Measurements from ENCODE around the gene TMEM184B.
A peak's percentile ranks its signal among the peaks of the same experiment; 100 is the strongest.

The TMEM184B gene

DNA sequence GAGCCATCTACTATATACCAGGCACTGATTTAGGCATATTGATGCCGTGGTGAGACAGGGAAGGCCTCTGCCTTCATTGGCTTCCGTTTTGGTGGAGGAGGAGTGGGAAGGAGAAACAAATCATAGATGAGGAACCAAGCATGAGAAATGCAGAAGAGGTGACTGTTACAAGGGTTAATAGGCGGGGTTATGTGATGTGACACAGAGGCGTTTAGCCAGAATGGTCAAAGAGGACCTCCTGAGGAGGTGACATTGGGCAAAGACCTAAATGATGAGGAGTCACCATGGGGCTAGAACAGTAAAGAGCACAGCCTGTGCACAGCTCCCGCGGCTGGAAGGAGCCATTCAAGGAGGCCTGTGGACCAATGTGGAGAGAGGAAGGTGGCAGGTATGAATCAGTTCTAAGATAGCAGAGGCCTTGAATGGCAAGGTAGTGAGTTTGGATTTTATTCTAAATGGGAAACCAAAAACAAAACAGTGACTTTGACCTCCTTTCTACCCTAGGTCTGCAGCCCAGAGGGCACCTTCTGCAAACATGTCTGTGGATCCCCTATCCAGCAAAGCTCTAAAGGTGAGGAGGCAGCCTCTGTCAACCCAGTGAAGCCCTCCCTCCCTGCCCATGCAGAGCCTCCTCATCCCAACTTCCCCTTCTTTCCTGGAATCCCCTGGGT, 59.4 kb downstream of the TMEM184B start:
- Histone ChIP-seq H3K4me1 (peaks cover 27% of the 10 kb centered on the region), H3K4me2 (peak overlapping the region; percentile 64), H3K27ac (no peak overlapping the region), H3K9me3 (no peaks in the 10 kb centered on the region), H3K27me3 (no peaks in the 10 kb centered on the region), H3K4me3 (no peak overlapping the region), H3K36me3 (0 out of 2 replicates have a peak, but pooled peaks cover 1% of the 10 kb centered on the region), H4K20me1 (no peaks in the 10 kb centered on the region), H3K9ac (no peak overlapping the region)
- no peak for TF ChIP-seq Cebpa-rat (IDR thresholded peaks at IDR 0.05)

DNA sequence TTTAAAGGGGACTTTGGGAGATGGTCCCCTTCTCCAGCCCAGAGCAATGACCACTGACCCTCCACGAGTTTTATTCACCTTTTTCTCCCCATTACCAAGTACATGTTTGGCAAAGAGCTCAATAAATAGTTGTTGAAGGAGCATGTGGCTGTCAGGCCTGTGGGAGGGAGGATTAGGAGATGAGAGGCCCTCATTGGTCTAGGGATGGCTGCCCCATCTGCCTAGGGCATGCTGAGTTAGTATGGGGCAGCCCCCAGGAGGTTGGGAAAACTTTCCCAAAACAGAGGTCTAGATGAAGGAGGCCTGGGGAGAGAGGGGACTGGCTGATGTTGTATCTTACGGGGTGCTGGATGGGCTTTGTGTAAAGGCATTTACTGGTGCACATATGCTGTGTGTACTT, 60.4 kb downstream of the TMEM184B start:
- no peak for TF ChIP-seq Cebpa-rat (IDR thresholded peaks at IDR 0.05)
- Histone ChIP-seq H3K9ac (no peak overlapping the region), H3K36me3 (no peaks in the 10 kb centered on the region), H3K4me2 (no peak overlapping the region), H3K27ac (no peak overlapping the region), H4K20me1 (no peaks in the 10 kb centered on the region), H3K27me3 (no peaks in the 10 kb centered on the region), H3K4me3 (no peak overlapping the region), H3K9me3 (no peaks in the 10 kb centered on the region), H3K4me1 (peaks cover 26% of the 10 kb centered on the region)

DNA sequence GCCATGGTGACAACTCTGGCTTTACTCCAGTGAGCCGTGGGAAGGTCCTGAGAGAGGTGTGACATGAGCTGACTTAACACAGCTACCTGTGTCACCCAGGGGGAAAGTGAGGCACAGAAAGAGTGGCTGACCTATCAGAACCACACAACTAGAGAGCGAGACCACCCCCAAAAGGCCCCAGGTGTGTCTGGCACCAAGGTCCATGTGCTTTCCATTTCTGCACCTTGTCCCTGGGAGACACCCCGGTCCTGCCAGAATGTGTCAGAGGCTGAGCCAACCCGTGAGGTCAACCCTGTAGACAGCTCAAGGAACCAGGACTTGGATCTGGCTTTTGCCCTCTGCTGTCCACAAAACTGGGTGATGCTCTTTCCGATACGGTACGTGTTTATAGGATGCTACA, 61.3 kb downstream of the TMEM184B start:
- Histone ChIP-seq H3K27me3 (no peaks in the 10 kb centered on the region), H3K9me3 (no peaks in the 10 kb centered on the region), H3K36me3 (no peaks in the 10 kb centered on the region), H4K20me1 (peaks cover 3% of the 10 kb centered on the region; the same call in 1 of the 2 replicates), H3K27ac (no peak overlapping the region), H3K9ac (no peak overlapping the region), H3K4me2 (no peak overlapping the region), H3K4me1 (peaks cover 26% of the 10 kb centered on the region), H3K4me3 (no peak overlapping the region)
- no peak for TF ChIP-seq Cebpa-rat (IDR thresholded peaks at IDR 0.05)

DNA sequence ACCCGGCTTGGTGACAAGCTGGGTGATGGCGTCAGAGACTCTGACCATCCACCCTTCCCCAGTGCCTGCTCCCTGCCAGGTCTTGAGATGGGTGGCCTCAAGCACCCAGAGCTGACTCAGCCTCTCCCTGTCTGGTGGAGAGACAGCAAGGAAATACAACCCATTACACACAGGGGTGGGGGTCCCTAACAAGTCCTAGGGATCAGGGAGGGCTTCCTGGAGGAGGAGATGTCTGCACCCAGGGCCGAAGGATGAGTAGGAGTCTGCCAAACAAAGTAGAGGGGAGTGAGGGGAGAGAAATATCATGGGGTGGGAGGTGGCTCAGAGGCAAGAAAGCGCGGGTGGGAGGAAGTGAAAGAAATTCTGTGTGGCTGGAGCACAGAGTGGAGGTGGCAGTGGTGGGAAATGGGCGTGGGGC, 64.2 kb downstream of the TMEM184B start:
- Histone ChIP-seq H3K9ac (no peak overlapping the region), H4K20me1 (peaks cover 33% of the 10 kb centered on the region)

DNA sequence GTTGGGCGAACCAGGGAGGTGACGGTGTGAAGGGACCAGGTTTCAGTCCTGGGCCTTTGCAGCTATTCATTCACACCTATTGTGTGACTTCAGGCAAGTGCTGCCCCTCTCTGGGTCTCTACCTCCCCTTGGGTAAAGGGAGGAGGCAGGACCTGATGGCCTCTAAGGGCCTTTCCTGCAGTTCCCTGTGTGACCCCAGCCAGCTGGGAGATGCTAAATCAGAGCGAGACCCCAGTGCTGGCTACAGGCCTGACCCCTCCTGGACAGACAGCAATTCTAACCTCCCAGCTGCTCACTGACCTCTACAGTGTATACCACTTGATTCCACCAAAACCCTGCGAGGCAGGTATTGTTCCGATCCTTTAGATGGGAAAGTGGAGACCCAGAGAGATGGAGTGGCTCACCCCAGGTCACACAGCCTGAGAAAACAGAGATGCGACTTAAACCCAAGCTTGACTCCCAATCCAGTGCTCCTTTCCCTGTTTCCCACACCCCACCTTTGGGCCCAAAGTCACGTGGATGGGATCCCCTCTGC, 64.8 kb downstream of the TMEM184B start:
- Histone ChIP-seq H3K4me3 (no peak overlapping the region), H4K20me1 (peaks cover 35% of the 10 kb centered on the region), H3K27ac (no peak overlapping the region), H3K9me3 (no peaks in the 10 kb centered on the region), H3K4me2 (no peak overlapping the region), H3K9ac (no peak overlapping the region), H3K36me3 (no peaks in the 10 kb centered on the region), H3K4me1 (peaks cover 41% of the 10 kb centered on the region), H3K27me3 (no peaks in the 10 kb centered on the region)
- no peak for TF ChIP-seq Cebpa-rat (IDR thresholded peaks at IDR 0.05)

More for the DNA sequence above, 64.2 kb downstream of the TMEM184B start:
- peaks cover 41% of the 10 kb centered on the region for H3K4me1 ChIP-seq
- H3K4me2 ChIP-seq = no peak overlapping the region
- H3K27me3 ChIP-seq = no peaks in the 10 kb centered on the region
- TF ChIP-seq Cebpa-rat (IDR thresholded peaks at IDR 0.05) = no peak
- H3K27ac ChIP-seq = no peak overlapping the region
- H3K4me3 ChIP-seq = no peak overlapping the region
- H3K9me3 ChIP-seq = no peaks in the 10 kb centered on the region
- H3K36me3 ChIP-seq = no peaks in the 10 kb centered on the region

DNA sequence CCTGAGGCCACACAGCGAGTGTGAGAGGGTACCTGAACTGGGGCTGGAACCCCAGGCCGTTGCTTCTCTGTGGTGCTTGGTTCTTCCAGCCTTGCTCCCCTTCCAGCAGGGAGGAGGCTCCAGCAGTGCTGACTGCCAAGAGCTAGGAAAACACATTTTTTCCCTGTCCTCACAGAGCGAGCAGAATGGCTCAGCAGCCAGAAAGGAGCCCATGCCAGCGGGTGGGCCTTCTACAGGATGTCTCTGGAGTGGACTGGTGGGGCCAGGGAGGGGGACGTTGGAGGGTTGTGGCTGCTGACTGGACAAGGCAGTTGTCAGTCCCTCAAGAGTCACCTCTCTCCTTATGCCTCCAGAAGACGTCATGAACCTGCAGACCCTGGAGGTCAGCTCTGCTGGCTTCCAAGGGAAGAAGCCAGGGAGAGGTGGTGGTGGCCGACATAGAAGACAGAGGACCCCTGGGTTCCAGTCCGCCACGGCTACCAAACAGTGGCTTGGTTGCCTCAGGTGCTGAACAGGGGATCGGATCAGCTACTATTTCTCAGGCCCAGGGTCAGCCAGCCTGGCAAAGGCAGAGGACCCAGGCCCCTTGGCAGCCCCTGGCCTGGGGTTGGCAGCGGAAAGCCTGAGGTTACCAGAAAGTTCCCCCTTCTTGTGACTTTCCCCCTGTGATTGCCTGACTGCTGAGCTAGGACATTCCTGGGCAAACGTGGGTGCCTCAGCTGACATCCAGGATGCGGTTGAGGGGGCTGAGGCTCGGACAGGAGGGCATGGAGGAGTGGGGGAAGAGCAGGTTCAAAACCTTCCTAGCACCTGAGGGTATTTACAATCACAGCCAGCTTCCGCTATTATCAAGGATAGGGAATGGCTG, 67.3 kb downstream of the TMEM184B start:
- H3K4me3 ChIP-seq = no peak overlapping the region
- H3K4me2 ChIP-seq = peak overlapping the region; percentile 100
- no peak overlapping the region for H3K27ac ChIP-seq
- TF ChIP-seq Cebpa-rat (IDR thresholded peaks at IDR 0.05) = no peak
- H3K9ac ChIP-seq = no peak overlapping the region
- H3K9me3 ChIP-seq = no peaks in the 10 kb centered on the region
- no peaks in the 10 kb centered on the region for H3K36me3 ChIP-seq
- H3K4me1 ChIP-seq = peaks cover 51% of the 10 kb centered on the region
- no peaks in the 10 kb centered on the region for H3K27me3 ChIP-seq
- H4K20me1 ChIP-seq = peaks cover 35% of the 10 kb centered on the region

DNA sequence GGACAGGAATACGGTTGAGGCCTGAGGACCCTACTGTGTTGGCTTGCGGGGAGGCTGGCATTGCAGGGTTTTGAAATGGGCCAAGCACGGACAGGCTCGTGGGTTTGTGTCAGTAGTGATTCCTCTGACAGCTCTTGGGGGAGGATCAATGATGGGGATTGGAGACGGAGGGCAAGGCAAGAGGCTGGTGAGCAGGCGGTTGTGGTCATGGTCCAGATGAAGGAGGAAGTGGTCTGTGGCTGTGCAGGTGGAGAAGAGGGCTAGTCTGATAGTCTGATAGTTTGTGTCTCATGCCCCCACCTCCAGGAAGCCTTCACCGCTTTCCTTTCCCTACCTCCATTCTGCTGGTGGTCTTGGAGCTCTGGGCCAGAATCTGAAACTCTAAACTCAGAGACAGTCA, 68.0 kb downstream of the TMEM184B start:
- H3K4me2 ChIP-seq = peak overlapping the region; percentile 100
- 0 out of 2 replicates have a peak overlapping the region, but pooled peaks have one; percentile 8 for H3K27ac ChIP-seq
- no peaks in the 10 kb centered on the region for H3K27me3 ChIP-seq
- H3K4me1 ChIP-seq = peaks cover 58% of the 10 kb centered on the region
- peak overlapping the region; percentile 31; the same call in 1 of the 2 replicates for H3K9ac ChIP-seq
- no peak for TF ChIP-seq Cebpa-rat (IDR thresholded peaks at IDR 0.05)
- peaks cover 35% of the 10 kb centered on the region for H4K20me1 ChIP-seq
- H3K4me3 ChIP-seq = no peak overlapping the region
- no peaks in the 10 kb centered on the region for H3K36me3 ChIP-seq
- H3K9me3 ChIP-seq = no peaks in the 10 kb centered on the region

DNA sequence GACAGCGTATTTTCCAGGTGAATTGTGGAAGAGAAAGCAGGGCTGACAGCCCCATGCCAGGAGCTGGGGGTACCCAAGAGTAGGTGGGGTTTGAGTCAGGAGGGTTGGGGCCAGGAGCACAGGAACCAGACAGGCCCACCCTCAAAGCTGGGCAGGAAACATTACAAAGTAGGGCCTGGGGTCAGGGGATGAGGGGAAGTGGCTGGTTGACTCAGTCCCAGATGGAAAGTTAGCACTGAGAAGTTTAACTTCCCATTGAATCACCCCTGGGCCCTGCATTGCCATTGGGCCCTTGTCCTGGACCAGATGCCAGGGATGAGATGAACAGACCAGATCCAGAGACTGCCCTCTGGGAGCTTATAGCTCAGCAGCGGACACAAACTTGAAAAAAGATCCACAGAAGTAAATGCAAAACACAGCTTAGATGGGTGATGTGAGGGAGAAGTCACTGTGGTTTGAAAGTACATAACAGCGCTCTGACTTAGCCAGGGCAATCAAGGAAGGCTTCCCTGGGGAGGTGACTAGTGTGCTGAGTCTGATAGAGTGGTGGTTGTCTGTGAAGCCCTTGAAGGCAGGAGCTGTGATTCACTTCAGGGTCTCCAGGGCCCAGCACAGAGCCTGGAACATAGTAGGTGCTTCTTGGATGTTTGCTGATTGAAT, 68.8 kb downstream of the TMEM184B start:
- Histone ChIP-seq H3K27me3 (no peaks in the 10 kb centered on the region), H3K4me3 (peak overlapping the region; percentile 83; the same call in 1 of the 2 replicates), H3K4me1 (peaks cover 66% of the 10 kb centered on the region), H4K20me1 (peaks cover 35% of the 10 kb centered on the region), H3K4me2 (peak overlapping the region; percentile 100), H3K9ac (peak overlapping the region; percentile 31; the same call in 1 of the 2 replicates), H3K36me3 (no peaks in the 10 kb centered on the region), H3K9me3 (no peaks in the 10 kb centered on the region), H3K27ac (no peak overlapping the region)
- TF ChIP-seq Cebpa-rat (IDR thresholded peaks at IDR 0.05) = no peak

DNA sequence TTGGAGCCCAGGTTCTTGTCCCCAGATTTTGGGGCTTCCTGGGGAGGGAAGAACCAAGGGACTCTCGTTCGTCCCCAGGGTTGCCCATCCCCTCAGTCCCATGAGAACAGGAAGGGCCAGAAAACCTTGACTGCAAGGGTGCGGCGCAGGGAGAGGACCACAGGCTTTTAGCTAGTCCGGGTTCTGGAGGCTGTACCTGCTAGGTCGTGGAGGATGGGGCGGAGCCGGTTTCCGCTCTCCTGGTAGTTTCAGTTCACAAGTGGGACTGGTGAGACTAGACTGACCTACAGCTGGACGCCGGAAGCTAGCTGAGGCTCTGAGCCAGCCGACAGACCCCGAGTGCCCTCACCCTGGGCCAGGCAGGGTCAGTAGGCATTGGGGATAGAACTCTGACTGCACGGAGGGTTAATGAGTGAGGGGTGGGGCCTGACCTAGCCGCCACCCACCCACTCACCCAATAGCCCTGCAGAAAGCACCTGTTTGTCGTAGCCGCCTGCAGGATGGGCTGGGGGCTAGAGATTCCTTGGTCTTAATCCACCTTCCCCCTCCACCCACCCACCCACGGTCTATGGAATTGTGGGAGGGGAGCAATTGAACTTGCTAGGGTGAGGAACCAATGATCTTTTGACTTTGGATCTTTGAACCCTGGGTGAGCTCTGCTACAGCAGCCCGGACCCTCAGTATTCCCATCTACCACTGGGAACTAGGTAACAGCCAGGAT, 69.6 kb downstream of the TMEM184B start:
- TF ChIP-seq Cebpa-rat (IDR thresholded peaks at IDR 0.05) = no peak
- Histone ChIP-seq H3K4me2 (peak overlapping the region; percentile 100), H3K4me1 (peaks cover 73% of the 10 kb centered on the region), H3K27me3 (no peaks in the 10 kb centered on the region), H3K4me3 (peak overlapping the region; percentile 83), H3K9ac (peak overlapping the region; percentile 78), H3K9me3 (no peaks in the 10 kb centered on the region), H3K27ac (peak overlapping the region; percentile 69; the same call in 1 of the 2 replicates), H3K36me3 (no peaks in the 10 kb centered on the region), H4K20me1 (peaks cover 35% of the 10 kb centered on the region)
